ENCODE results near the gene PRIMPOL.

Gene PRIMPOL

DNA sequence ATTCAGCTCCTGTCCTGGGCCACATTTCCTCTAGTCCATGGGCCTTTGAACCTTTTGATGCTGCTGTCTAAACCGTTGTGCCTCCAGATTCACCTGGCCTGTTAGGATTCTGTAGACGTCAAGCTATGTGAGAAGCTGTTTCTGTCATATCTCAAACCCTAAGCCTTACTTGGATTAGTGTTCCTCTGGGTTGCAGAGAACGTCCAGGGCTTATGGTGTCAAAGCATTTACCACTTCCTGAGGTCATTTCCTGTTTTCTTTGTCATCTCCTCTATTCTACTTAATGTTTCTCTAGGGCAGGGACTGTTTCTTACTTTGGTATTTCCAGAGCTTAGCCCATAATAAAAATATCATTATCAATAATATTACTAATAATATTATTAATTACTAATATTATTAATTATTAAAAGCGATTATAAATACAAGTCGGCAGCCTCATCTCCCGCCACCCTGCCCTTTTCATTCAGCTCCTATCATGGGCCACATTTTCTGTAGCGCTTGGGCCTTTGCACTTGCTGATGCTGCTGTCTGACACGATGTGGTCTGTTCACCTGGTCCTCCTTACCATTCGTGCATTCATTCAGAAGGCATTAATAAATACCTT, 19.1 kb downstream of the PRIMPOL start:
- Mint-ChIP-seq H3K4me1 (ENCODE audit: low read depth) (peaks cover 31% of the 10 kb centered on the region), H3K27ac (peak overlapping the region; percentile 92), H3K27me3 (ENCODE audit: low read depth) (no peaks in the 10 kb centered on the region)

DNA sequence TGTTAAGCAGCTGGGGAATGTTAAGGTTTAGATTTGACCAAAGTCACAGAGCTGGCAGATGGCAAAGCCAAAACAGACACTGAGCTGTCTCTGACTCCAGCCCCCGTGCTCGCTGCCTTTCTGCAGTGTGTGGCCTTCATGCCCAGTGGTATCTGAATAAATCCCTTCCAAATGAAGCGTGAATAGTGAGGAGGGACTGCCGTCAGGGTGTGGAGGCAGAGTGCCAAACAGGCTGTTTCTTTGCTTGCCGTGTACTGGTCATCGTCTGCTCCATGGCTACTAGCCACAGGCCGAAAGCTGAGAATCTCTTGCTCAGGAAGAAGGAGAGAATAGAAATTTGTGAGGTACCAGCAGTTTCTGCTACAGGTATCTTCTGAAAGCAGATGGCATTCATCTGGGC, 19.7 kb downstream of the PRIMPOL start:
- no peaks in the 10 kb centered on the region for H3K27me3 Mint-ChIP-seq (ENCODE audit: low read depth)
- peak overlapping the region; percentile 71 for H3K27ac Mint-ChIP-seq
- no peaks in the 10 kb centered on the region for H3K9me3 Mint-ChIP-seq
- peak overlapping the region; percentile 0 for H3K4me3 Mint-ChIP-seq
- peaks cover 19% of the 10 kb centered on the region for H3K36me3 Mint-ChIP-seq (ENCODE audit: low read depth)
- peaks cover 31% of the 10 kb centered on the region for H3K4me1 Mint-ChIP-seq (ENCODE audit: low read depth)

More for the DNA sequence above, 19.1 kb downstream of the PRIMPOL start:
- H3K9me3 Mint-ChIP-seq = no peaks in the 10 kb centered on the region
- peaks cover 16% of the 10 kb centered on the region for H3K36me3 Mint-ChIP-seq (ENCODE audit: low read depth)
- peak overlapping the region; percentile 15 for H3K4me3 Mint-ChIP-seq

DNA sequence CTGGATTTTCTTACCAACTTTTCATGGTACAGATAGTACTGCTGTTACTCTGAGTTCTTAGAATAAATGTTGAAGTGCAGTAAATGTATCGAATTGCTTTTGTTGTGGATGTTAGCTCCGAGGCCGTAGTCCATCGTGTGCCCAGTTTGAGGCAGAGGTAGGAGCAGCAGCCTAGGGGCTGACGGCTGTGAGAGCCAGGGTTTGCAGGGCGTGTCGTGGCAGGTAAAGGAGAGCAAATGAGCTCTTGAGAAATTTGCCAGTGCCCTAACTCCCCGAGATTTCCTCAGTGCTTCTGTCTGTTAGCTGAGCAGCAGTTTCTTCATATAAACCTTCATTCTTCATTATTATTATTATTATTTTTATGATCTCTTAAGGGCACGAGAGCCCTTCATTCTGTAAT, 21.6 kb downstream of the PRIMPOL start:
- Mint-ChIP-seq H3K27me3 (ENCODE audit: low read depth) (no peaks in the 10 kb centered on the region), H3K9me3 (no peaks in the 10 kb centered on the region), H3K4me1 (ENCODE audit: low read depth) (peaks cover 32% of the 10 kb centered on the region), H3K4me3 (no peak overlapping the region), H3K36me3 (ENCODE audit: low read depth) (peaks cover 18% of the 10 kb centered on the region), H3K27ac (no peak overlapping the region)

DNA sequence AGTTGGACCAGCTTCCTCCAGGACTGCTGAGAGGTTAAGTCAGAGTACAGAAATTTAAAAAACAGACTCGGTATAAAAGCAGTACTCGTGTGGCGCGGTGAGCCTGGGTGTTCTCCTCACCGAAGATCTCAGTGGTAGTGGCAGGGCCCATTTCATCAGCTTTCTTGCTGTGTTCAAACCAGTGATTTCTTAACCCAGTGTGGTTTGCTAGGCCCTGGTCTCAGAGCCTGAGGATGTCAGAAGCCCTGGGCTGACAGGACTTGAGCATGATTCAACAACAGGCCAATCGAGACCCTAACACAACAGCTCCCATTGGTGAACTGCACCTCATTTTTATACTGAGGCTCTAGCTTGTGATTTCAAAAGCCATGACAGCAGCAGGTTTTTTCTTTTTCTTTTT, 23.2 kb downstream of the PRIMPOL start:
- Mint-ChIP-seq H3K27ac (no peak overlapping the region), H3K4me1 (ENCODE audit: low read depth) (peaks cover 26% of the 10 kb centered on the region), H3K9me3 (no peaks in the 10 kb centered on the region), H3K27me3 (ENCODE audit: low read depth) (no peaks in the 10 kb centered on the region), H3K4me3 (no peak overlapping the region), H3K36me3 (ENCODE audit: low read depth) (peaks cover 16% of the 10 kb centered on the region)

DNA sequence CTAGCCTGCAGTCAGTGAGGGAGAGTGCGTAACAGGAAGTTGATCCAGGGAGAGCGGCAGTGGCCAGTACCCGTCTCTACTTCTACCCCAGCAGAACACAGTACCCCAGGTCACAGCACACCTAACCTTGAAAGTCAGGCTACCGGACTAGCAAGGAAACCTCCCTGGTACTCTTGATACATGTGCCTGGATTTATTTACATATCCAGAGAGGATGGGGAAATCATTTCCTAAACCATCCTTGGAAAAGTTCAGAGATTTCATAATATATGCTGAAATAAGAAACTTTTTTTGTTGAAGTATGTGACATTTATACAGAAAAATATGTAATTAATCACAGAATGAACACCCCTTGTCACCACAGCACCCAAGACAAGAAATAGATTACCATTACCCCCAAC, 24.5 kb downstream of the PRIMPOL start:
- H3K4me1 Mint-ChIP-seq (ENCODE audit: low read depth) = peaks cover 15% of the 10 kb centered on the region
- H3K27me3 Mint-ChIP-seq (ENCODE audit: low read depth) = no peaks in the 10 kb centered on the region

DNA sequence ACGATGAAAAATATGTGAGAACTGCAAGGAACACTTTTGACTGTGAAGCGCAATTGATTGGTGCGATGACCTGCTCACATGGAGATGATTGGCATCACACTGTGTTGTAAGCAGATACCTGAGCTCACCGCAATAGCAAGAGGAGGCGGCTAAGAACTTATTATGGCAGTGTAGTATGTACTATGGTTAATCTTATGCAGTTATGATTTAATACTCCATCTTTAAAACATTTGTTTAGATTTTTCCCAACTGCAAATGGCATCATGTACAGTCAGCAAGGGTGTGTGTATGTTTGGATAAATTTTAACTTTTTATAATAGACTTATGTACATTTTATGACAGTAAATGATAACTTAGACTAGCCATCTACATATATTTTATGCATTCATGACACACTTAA, 25.5 kb downstream of the PRIMPOL start:
- H3K4me3 Mint-ChIP-seq = no peak overlapping the region
- peaks cover 5% of the 10 kb centered on the region for H3K4me1 Mint-ChIP-seq (ENCODE audit: low read depth)
- H3K27me3 Mint-ChIP-seq (ENCODE audit: low read depth) = no peaks in the 10 kb centered on the region
- H3K27ac Mint-ChIP-seq = no peak overlapping the region
- H3K9me3 Mint-ChIP-seq = no peaks in the 10 kb centered on the region
- peaks cover 8% of the 10 kb centered on the region for H3K36me3 Mint-ChIP-seq (ENCODE audit: low read depth)

More for the DNA sequence above, 24.5 kb downstream of the PRIMPOL start:
- Mint-ChIP-seq H3K4me3 (no peak overlapping the region), H3K9me3 (no peaks in the 10 kb centered on the region), H3K36me3 (ENCODE audit: low read depth) (peaks cover 8% of the 10 kb centered on the region), H3K27ac (no peak overlapping the region)

DNA sequence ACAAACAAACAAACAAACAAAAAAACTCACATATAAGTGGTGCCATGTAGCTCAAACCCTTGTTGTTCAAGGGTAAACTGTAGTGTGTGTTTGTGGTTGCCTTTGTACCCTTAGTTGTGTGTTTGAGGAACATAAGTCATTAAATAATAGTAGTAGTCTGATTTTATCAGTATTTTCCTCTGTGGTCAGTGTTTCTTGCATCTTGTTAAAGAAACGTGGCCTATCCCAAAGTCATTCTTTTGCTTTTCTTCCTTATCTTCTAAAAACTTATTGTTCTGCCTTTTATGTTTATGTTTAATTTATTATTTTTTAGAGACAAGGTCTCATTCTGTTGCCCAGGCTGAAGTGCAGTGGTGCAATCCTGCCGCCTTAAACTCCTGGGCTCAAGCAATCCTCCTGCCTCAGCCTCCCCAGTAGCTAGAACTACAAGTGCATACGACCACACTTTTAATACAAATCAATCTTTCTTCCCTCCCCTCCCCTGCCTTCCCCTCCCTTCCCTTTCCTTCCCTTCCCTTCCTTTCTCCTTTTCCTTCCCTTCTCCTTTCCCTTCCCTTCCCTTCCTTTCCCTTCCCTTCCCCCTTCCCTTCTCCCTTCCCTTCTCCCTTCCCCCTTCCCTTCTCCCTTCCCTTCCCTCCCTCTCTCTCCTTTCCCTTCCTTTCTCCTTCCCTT, 26.4 kb downstream of the PRIMPOL start:
- no peak overlapping the region for H3K4me3 Mint-ChIP-seq
- H3K36me3 Mint-ChIP-seq (ENCODE audit: low read depth) = peaks cover 8% of the 10 kb centered on the region
- no peaks in the 10 kb centered on the region for H3K9me3 Mint-ChIP-seq
- peaks cover 2% of the 10 kb centered on the region for H3K4me1 Mint-ChIP-seq (ENCODE audit: low read depth)
- H3K27me3 Mint-ChIP-seq (ENCODE audit: low read depth) = no peaks in the 10 kb centered on the region
- no peak overlapping the region for H3K27ac Mint-ChIP-seq

DNA sequence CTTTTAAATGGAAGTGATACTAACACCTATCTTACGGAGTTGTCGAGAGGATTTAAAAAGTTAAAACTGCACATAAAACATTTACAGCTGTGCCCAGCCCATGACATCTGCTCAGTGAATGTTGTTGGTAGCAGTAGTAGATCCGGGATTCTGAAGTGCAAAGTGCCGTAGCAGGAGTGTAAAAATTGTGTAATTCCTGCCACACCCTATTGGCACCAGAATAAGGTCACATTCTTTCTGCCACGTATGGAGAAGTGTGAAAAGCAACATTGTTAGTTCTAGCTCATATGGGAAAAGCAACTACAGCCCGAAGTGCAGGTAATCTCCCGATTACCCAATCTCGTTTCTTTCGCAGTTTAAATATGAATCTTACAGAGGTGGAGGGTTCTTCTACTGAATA, 31.2 kb downstream of the PRIMPOL start:
- peaks cover 6% of the 10 kb centered on the region for H3K36me3 Mint-ChIP-seq (ENCODE audit: low read depth)
- no peak overlapping the region for H3K27ac Mint-ChIP-seq
- H3K4me1 Mint-ChIP-seq (ENCODE audit: low read depth) = peaks cover 11% of the 10 kb centered on the region
- no peaks in the 10 kb centered on the region for H3K9me3 Mint-ChIP-seq
- H3K27me3 Mint-ChIP-seq (ENCODE audit: low read depth) = no peaks in the 10 kb centered on the region
- H3K4me3 Mint-ChIP-seq = no peak overlapping the region

DNA sequence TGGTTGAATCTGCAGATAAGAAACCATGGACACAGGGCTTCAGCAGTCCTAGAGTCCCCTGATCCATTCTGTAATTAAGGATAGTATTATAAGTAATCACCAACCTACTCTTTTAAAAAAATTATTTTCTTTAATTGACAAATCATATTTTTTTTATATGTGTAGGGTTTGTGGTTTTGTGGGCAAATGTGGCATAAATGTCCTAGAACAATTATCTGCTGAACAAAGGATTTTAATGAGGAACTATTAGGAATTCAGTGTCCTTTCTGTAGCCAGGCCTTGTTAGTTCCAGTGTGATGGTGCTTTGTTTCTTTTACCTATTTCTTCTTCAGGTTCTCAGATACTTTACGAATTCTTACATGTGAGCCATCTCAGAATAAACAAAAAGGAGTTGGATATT, 32.4 kb downstream of the PRIMPOL start:
- H3K36me3 Mint-ChIP-seq (ENCODE audit: low read depth) = peaks cover 6% of the 10 kb centered on the region
- H3K4me1 Mint-ChIP-seq (ENCODE audit: low read depth) = peaks cover 11% of the 10 kb centered on the region
- H3K27me3 Mint-ChIP-seq (ENCODE audit: low read depth) = no peaks in the 10 kb centered on the region

DNA sequence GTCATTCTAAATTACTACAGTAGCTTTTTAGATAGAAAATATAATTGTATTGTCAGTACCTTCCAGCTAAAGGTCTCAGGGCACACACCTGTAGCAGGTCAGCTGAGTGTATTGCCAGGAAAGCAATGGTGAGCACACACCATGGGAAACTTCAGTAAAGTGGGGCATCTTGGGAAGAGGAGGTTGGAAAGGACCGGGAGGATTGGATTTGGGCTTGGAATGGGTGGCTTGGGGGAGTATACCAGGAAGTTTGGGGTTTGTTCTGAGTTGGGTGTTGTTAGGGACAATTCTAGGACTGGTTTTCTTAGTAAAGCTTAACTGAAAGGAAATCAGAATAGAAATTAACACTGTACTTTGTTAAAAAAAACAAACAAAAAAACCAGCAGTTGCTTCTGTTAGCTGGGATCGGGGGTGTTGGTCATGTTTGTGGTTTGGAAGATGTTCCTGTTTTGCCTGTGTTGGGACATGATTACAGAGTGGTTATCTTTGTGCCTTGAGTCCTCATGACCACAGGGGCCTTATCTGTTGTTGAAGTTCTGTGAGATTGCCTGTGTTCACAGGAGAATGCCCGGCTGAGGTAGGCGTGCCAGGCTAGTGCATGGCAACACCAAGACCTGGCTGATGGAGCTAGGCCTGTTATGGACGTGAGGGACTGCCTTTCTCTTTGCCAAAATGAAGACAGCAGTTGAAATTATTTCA, 35.1 kb downstream of the PRIMPOL start:
- peaks cover 17% of the 10 kb centered on the region for H3K4me1 Mint-ChIP-seq (ENCODE audit: low read depth)
- no peaks in the 10 kb centered on the region for H3K27me3 Mint-ChIP-seq (ENCODE audit: low read depth)
- H3K4me3 Mint-ChIP-seq = peak overlapping the region; percentile 4
- H3K9me3 Mint-ChIP-seq = no peaks in the 10 kb centered on the region
- H3K27ac Mint-ChIP-seq = peak overlapping the region; percentile 76
- H3K36me3 Mint-ChIP-seq (ENCODE audit: low read depth) = peaks cover 11% of the 10 kb centered on the region

More for the DNA sequence above, 32.4 kb downstream of the PRIMPOL start:
- Mint-ChIP-seq H3K4me3 (no peak overlapping the region), H3K9me3 (no peaks in the 10 kb centered on the region), H3K27ac (no peak overlapping the region)

DNA sequence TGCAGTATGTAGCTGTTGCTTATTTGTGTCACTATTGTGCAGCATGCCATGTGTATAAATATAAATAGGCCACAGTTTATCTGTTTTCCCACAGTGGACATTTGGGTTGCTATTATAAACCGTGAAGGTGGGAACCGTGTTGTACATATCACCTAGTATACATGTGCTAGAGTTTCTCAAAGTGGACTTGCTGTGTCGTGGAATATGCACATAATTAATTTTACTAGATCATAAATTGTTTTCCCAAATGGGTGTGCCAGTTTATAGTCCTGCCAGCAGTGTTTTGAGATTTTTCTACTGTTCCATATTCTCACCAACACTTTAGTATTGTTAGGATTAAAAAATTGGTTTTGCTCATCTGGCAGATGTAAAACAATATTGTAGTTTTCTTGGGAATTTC, 38.5 kb downstream of the PRIMPOL start:
- no peaks in the 10 kb centered on the region for H3K9me3 Mint-ChIP-seq
- peaks cover 17% of the 10 kb centered on the region for H3K4me1 Mint-ChIP-seq (ENCODE audit: low read depth)
- H3K36me3 Mint-ChIP-seq (ENCODE audit: low read depth) = peaks cover 16% of the 10 kb centered on the region
- no peaks in the 10 kb centered on the region for H3K27me3 Mint-ChIP-seq (ENCODE audit: low read depth)
- H3K27ac Mint-ChIP-seq = no peak overlapping the region
- no peak overlapping the region for H3K4me3 Mint-ChIP-seq

DNA sequence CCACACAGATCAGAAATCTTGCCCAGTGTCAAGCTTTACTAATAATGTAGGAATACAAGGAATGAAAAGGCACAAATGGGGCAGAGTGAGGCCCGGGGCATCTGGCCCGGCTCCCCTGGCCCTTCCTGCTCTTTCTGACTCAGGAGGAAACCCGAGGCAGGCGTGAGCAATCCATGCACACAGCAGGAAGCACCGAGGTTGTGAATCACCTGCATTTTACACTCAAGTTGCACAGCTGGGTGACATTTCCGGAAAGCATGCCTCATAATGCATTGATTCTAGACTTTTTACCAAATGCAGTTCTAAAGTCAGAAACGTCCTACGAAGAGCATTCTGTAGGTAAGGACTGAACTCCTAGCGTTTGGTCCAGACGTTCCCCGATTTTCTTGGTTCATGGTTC, 38.9 kb downstream of the PRIMPOL start:
- H3K9me3 Mint-ChIP-seq = no peaks in the 10 kb centered on the region
- no peak overlapping the region for H3K27ac Mint-ChIP-seq
- H3K4me1 Mint-ChIP-seq (ENCODE audit: low read depth) = peaks cover 17% of the 10 kb centered on the region
- no peak overlapping the region for H3K4me3 Mint-ChIP-seq
- no peaks in the 10 kb centered on the region for H3K27me3 Mint-ChIP-seq (ENCODE audit: low read depth)
- peaks cover 20% of the 10 kb centered on the region for H3K36me3 Mint-ChIP-seq (ENCODE audit: low read depth)

DNA sequence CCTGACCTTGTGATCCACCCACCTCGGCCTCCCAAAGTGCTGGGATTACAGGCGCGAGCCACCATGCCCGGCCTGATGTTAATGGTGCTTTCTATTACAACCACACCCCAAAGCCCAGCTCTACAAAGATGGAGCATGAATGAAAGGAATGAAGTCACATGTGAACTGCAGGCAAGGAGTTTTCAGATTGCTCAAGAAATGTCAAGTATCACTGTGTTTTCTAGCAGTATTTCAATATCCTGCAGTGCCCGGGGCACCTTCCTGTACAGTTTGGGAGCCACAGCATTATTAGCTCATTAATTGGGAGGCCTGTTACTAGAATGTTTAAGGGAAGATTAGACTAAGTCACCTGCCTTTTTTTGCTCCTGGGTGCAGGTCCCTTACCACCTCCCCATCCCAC, 40.1 kb downstream of the PRIMPOL start:
- peaks cover 26% of the 10 kb centered on the region for H3K36me3 Mint-ChIP-seq (ENCODE audit: low read depth)
- H3K27me3 Mint-ChIP-seq (ENCODE audit: low read depth) = no peaks in the 10 kb centered on the region
- H3K4me1 Mint-ChIP-seq (ENCODE audit: low read depth) = peaks cover 13% of the 10 kb centered on the region
- no peak overlapping the region for H3K27ac Mint-ChIP-seq
- H3K9me3 Mint-ChIP-seq = no peaks in the 10 kb centered on the region
- H3K4me3 Mint-ChIP-seq = no peak overlapping the region

DNA sequence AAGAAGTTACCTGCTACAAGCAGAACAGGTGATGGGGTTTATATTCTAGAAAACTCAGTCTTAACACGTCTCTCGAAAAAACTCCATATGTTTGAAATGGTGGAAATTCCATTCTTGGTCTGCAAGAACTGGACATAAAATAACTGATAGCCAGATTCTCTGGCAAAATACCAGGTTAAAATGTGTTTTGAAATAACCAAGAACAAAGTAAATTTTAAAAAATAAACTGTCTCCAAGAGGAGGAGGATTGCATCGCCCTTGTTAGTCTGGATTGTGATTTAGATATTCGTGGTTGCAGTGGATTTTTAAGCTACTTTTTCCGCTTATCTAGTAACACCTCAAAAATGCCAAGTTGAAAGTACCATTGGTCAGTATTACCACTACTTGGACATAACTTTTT, 43.5 kb downstream of the PRIMPOL start:
- Mint-ChIP-seq H3K27ac (no peak overlapping the region), H3K4me3 (no peak overlapping the region), H3K9me3 (no peaks in the 10 kb centered on the region), H3K27me3 (ENCODE audit: low read depth) (no peaks in the 10 kb centered on the region), H3K36me3 (ENCODE audit: low read depth) (peaks cover 38% of the 10 kb centered on the region), H3K4me1 (ENCODE audit: low read depth) (peaks cover 8% of the 10 kb centered on the region)

DNA sequence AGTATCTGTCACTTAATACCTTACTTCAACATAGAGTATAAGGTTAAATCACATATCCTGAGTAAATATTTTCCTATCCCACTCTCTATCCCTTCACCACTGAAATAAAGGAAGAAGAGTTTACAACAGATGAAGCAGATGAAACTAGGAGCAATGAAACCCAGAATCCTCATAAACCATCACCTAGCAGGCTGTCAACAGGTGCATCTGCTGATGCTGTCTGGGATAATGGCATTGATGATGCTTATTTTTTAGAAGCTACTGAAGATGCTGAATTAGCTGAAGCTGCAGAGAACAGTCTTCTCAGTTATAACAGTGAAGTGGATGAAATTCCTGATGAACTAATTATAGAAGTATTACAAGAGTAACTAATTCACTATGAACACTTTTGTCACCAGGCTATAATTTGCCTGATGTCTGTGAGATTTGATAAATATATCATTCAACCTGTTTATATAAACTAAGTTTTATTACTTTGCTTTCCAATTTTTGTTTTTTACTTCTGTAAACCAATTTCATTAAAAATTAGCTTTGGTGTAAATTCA, 44.9 kb downstream of the PRIMPOL start:
- H3K27ac Mint-ChIP-seq = no peak overlapping the region
- no peaks in the 10 kb centered on the region for H3K27me3 Mint-ChIP-seq (ENCODE audit: low read depth)
- H3K4me1 Mint-ChIP-seq (ENCODE audit: low read depth) = peaks cover 2% of the 10 kb centered on the region
- H3K36me3 Mint-ChIP-seq (ENCODE audit: low read depth) = peaks cover 39% of the 10 kb centered on the region
- H3K9me3 Mint-ChIP-seq = no peaks in the 10 kb centered on the region
- no peak overlapping the region for H3K4me3 Mint-ChIP-seq
